Measurements from ENCODE around the gene PGP. TPM values are rescaled to one million over a fixed set of nuclear protein-coding genes. Genes with fewer than 3 reads are reported as not detected.
"Not testable (repeated sequence)": the region's sequence is repeated elsewhere in the genome, so short reads cannot be mapped to it uniquely, and the experiment has no call there.

The PGP gene
- total RNA-seq, 1 donor, result 14.1 TPM

DNA sequence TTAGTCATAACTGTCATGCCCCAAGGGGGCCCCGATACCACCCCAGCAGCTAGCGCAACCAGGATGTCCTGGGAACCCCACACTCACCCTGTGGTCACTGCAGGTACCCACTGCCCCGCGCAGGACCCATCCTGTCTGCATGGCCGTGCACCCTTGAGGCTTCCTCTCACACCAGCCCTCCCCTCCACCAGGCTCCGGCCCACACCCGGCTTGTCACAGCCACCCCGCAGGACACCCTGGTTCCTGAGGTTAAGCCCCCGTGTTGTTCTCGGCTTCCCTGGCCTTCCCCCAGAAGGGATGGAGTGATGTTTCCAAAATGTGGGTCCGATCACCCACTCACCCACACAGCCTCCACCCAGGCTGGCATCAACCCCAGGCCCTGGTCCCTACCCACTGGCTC lies 29.1 kb upstream of the PGP start:
- Histone ChIP-seq H3K79me2 (ENCODE audit: insufficient read depth, low read length) (peaks cover 5% of the 10 kb centered on the region), H3K27me3 (ENCODE audit: insufficient read depth, low read length) (no peaks in the 10 kb centered on the region), H3K36me3 (ENCODE audit: insufficient read depth, low read length) (peaks cover 37% of the 10 kb centered on the region), H3K4me1 (ENCODE audit: insufficient read depth, low read length) (no peaks in the 10 kb centered on the region), H3K9me3 (ENCODE audit: low read depth, low read length) (no peaks in the 10 kb centered on the region), H3K27ac (ENCODE audit: low read depth, low read length) (no peak overlapping the region), H3K4me2 (ENCODE audit: insufficient read depth, low read length) (no peak overlapping the region), H3K4me3 (ENCODE audit: insufficient read depth, low read length) (no peak overlapping the region), H4K20me1 (ENCODE audit: insufficient read depth, low read length) (peaks cover 8% of the 10 kb centered on the region), H2AFZ (ENCODE audit: low read length) (no peak overlapping the region)
- DNase-seq (ENCODE audit: insufficient read length, low spot score, missing footprints), result peak; percentile 85
- no peak for TF ChIP-seq CTCF (IDR thresholded peaks at IDR 0.05; ENCODE audit: extremely low read depth, low read depth, low read length)

- H3K4me1 ChIP-seq (ENCODE audit: insufficient read depth, low read length), result no peaks in the 10 kb centered on the region
- peaks cover 37% of the 10 kb centered on the region for H3K36me3 ChIP-seq (ENCODE audit: insufficient read depth, low read length)
- no peak overlapping the region for H3K27ac ChIP-seq (ENCODE audit: low read depth, low read length)
- peak; percentile 71 for DNase-seq (ENCODE audit: insufficient read length, low spot score, missing footprints)
- H3K4me3 ChIP-seq (ENCODE audit: insufficient read depth, low read length), result no peak overlapping the region
- no peaks in the 10 kb centered on the region for H3K9me3 ChIP-seq (ENCODE audit: low read depth, low read length)
- H2AFZ ChIP-seq (ENCODE audit: low read length), result no peak overlapping the region
- H3K27me3 ChIP-seq (ENCODE audit: insufficient read depth, low read length), result no peaks in the 10 kb centered on the region
- H3K4me2 ChIP-seq (ENCODE audit: insufficient read depth, low read length), result no peak overlapping the region
- peaks cover 8% of the 10 kb centered on the region for H4K20me1 ChIP-seq (ENCODE audit: insufficient read depth, low read length)
- TF ChIP-seq CTCF (IDR thresholded peaks at IDR 0.05; ENCODE audit: extremely low read depth, low read depth, low read length), result no peak
- H3K79me2 ChIP-seq (ENCODE audit: insufficient read depth, low read length), result no peaks in the 10 kb centered on the region
Measured at GRCh38 chr16:2243031-2243528, 28.4 kb upstream of the PGP start.

- no peak overlapping the region for H3K27ac ChIP-seq (ENCODE audit: low read depth, low read length)
- no peaks in the 10 kb centered on the region for H3K79me2 ChIP-seq (ENCODE audit: insufficient read depth, low read length)
- H4K20me1 ChIP-seq (ENCODE audit: insufficient read depth, low read length), result peaks cover 8% of the 10 kb centered on the region
- H2AFZ ChIP-seq (ENCODE audit: low read length), result no peak overlapping the region
- no peak for TF ChIP-seq CTCF (IDR thresholded peaks at IDR 0.05; ENCODE audit: extremely low read depth, low read depth, low read length)
- no peaks in the 10 kb centered on the region for H3K9me3 ChIP-seq (ENCODE audit: low read depth, low read length)
- H3K4me2 ChIP-seq (ENCODE audit: insufficient read depth, low read length), result no peak overlapping the region
- peaks cover 37% of the 10 kb centered on the region for H3K36me3 ChIP-seq (ENCODE audit: insufficient read depth, low read length)
- H3K27me3 ChIP-seq (ENCODE audit: insufficient read depth, low read length), result no peaks in the 10 kb centered on the region
- peak; percentile 86 for DNase-seq (ENCODE audit: insufficient read length, low spot score, missing footprints)
- H3K4me3 ChIP-seq (ENCODE audit: insufficient read depth, low read length), result no peak overlapping the region
- no peaks in the 10 kb centered on the region for H3K4me1 ChIP-seq (ENCODE audit: insufficient read depth, low read length)
Measured at GRCh38 chr16:2242598-2242997, 28.0 kb upstream of the PGP start.

GRCh38 chr16:2240331-2240730 lies 25.7 kb upstream of the PGP start:
- not testable (repeated sequence) for H3K9me3 ChIP-seq (ENCODE audit: low read depth, low read length); H3K4me3 ChIP-seq (ENCODE audit: insufficient read depth, low read length); H2AFZ ChIP-seq (ENCODE audit: low read length); DNase-seq (ENCODE audit: insufficient read length, low spot score, missing footprints); H3K79me2 ChIP-seq (ENCODE audit: insufficient read depth, low read length); H3K4me2 ChIP-seq (ENCODE audit: insufficient read depth, low read length); H3K4me1 ChIP-seq (ENCODE audit: insufficient read depth, low read length); H3K27ac ChIP-seq (ENCODE audit: low read depth, low read length)
- peaks cover 13% of the 10 kb centered on the region for H3K27me3 ChIP-seq (ENCODE audit: insufficient read depth, low read length)
- H4K20me1 ChIP-seq (ENCODE audit: insufficient read depth, low read length), result peaks cover 19% of the 10 kb centered on the region
- peaks cover 28% of the 10 kb centered on the region for H3K36me3 ChIP-seq (ENCODE audit: insufficient read depth, low read length)

All from osteoblast (primary cell).